GM10248 (cell line): ENCODE data around the gene CNTF.

ENCODE experiments used
- CTCF ChIA-PET: fragments of 300-600 bp; sonication (Branson Sonifier 250); formaldehyde crosslinking; extraction: SDS; loops from one replicate; lab custom pipeline; 2021; ENCODE audit warnings: antibody characterized with exemption; lab: Yijun Ruan, JAX
- POLR2A ChIA-PET: fragments of 350-650 bp; sonication (Branson Sonifier 250); formaldehyde crosslinking; extraction: SDS; loops from one replicate; lab custom pipeline; 2020; ENCODE audit warnings: antibody characterized with exemption; lab: Yijun Ruan, JAX
- DNase-seq: peaks from one replicate; pipeline ENCODE4 v3.0.0; 2012; ENCODE audit errors: extremely low spot score
- CTCF ChIP-seq: IDR thresholded peaks from 2 replicates; pipeline ENCODE4 v1.5.1; 2012; ENCODE audit warnings: mild to moderate bottlenecking, low read depth; ENCODE audit errors: extremely low read depth, missing control alignments, control extremely low read depth

The CNTF gene

GRCh38 chr11:58637371-58637770, 14.9 kb downstream of the CNTF start:
- CTCF ChIA-PET, result interaction anchor here (0.8 to 4.6 kb wide), 8 partner anchors 8 to 421 kb away, joined by 3 to 64 read pairs (median 6); partner anchors contain the start of gene CNTF
- no peak for DNase-seq
- TF ChIP-seq CTCF, result no peak
- POLR2A ChIA-PET, result no interaction called here

- no peak for TF ChIP-seq CTCF
- POLR2A ChIA-PET, result interaction anchor here (0.6 kb wide), 1 partner anchor 9 kb away, joined by 3 read pairs; no protein-coding TSS in a partner anchor
- CTCF ChIA-PET, result interaction anchor here (0.8 to 4.6 kb wide), 3 partner anchors 10 to 33 kb away, joined by 3 to 64 read pairs (median 3); no protein-coding TSS in a partner anchor
- DNase-seq, result no peak
Observed at GRCh38 chr11:58639103-58639502, 16.6 kb downstream of the CNTF start.

GRCh38 chr11:58639669-58640068, 17.2 kb downstream of the CNTF start:
- no peak for TF ChIP-seq CTCF
- CTCF ChIA-PET, result interaction anchor here (0.8 to 4.6 kb wide), 3 partner anchors 10 to 34 kb away, joined by 3 to 64 read pairs (median 3); no protein-coding TSS in a partner anchor
- no peak for DNase-seq
- POLR2A ChIA-PET, result no interaction called here

GRCh38 chr11:58640386-58641023, 18.0 kb downstream of the CNTF start:
- POLR2A ChIA-PET, result no interaction called here
- DNase-seq, result no peak
- CTCF ChIA-PET, result interaction anchor here (0.8 to 4.6 kb wide), 2 partner anchors 11 kb away, joined by 3 to 64 read pairs; no protein-coding TSS in a partner anchor
- TF ChIP-seq CTCF, result no peak

GRCh38 chr11:58641341-58641740, 18.9 kb downstream of the CNTF start:
- TF ChIP-seq CTCF, result no peak
- ChIA-PET CTCF (interaction anchor here (1.3 to 7.1 kb wide), 2 partner anchors 11 to 12 kb away, joined by 4 to 93 read pairs; no protein-coding TSS in a partner anchor), POLR2A (no interaction called here)

GRCh38 chr11:58641803-58642581, 19.5 kb downstream of the CNTF start:
- no peak for DNase-seq
- no peak for TF ChIP-seq CTCF
- POLR2A ChIA-PET, result no interaction called here
- CTCF ChIA-PET, result interaction anchor here (1.0 to 7.1 kb wide), 3 partner anchors 11 to 77 kb away, joined by 3 to 93 read pairs (median 4); no protein-coding TSS in a partner anchor

More at GRCh38 chr11:58641341-58641740, 18.9 kb downstream of the CNTF start:
- no peak for DNase-seq
